Skeletal muscle satellite cell (primary cell): Measurements from ENCODE around the gene LRP10.

Source experiments
- H3K27me3 ChIP-seq: 2 replicates; pipeline ENCODE4 v1.7.0; 2013; ENCODE audit warnings: low read length; ENCODE audit not compliant: control insufficient read depth, insufficient read depth
- H3K36me3 ChIP-seq: 2 replicates; pipeline ENCODE4 v1.7.0; 2013; ENCODE audit warnings: mild to moderate bottlenecking, control low read depth, low read length; ENCODE audit not compliant: insufficient read depth
- H3K4me1 ChIP-seq: 2 replicates; pipeline ENCODE4 v1.7.0; 2013; ENCODE audit warnings: low read length; ENCODE audit not compliant: control insufficient read depth, insufficient read depth
- H3K4me2 ChIP-seq: 2 replicates; pipeline ENCODE4 v1.7.0; 2013; ENCODE audit warnings: mild to moderate bottlenecking, low read length
- H3K4me3 ChIP-seq: 2 replicates; pipeline ENCODE4 v1.7.0; 2013; ENCODE audit warnings: low read length
- H3K9ac ChIP-seq: 2 replicates; pipeline ENCODE4 v1.7.0; 2013; ENCODE audit warnings: mild to moderate bottlenecking, low read depth, low read length, moderate library complexity
- H3K9me3 ChIP-seq: replicated peaks from 2 replicates; pipeline ENCODE4 v1.7.0; 2013; ENCODE audit warnings: mild to moderate bottlenecking, control low read depth, low read length

The LRP10 gene

DNA sequence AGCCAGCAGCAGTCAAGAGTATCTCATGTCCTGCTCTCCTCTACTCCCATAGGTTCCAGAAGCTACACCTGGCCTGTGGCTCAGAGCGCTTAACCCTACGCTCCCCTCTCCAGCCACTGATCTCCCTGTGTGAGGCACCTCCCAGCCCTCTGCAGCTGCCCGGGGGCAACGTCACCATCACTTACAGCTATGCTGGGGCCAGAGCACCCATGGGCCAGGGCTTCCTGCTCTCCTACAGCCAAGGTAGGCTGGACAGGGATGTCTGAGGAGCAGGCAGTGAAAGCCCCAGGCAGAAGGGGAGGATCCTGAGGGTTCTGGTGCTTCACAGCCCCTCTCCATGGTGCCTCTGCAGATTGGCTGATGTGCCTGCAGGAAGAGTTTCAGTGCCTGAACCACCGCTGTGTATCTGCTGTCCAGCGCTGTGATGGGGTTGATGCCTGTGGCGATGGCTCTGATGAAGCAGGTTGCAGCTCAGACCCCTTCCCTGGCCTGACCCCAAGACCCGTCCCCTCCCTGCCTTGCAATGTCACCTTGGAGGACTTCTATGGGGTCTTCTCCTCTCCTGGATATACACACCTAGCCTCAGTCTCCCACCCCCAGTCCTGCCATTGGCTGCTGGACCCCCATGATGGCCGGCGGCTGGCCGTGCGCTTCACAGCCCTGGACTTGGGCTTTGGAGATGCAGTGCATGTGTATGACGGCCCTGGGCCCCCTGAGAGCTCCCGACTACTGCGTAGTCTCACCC is 3.6 kb downstream of the LRP10 start:
- no peak overlapping the region for H3K4me3 ChIP-seq
- H3K4me2 ChIP-seq, result no peak overlapping the region
- no peaks in the 10 kb centered on the region for H3K9me3 ChIP-seq
- peaks cover 16% of the 10 kb centered on the region for H3K4me1 ChIP-seq
- peaks cover 60% of the 10 kb centered on the region for H3K36me3 ChIP-seq
- H3K9ac ChIP-seq, result no peak overlapping the region
- H3K27me3 ChIP-seq, result no peaks in the 10 kb centered on the region

DNA sequence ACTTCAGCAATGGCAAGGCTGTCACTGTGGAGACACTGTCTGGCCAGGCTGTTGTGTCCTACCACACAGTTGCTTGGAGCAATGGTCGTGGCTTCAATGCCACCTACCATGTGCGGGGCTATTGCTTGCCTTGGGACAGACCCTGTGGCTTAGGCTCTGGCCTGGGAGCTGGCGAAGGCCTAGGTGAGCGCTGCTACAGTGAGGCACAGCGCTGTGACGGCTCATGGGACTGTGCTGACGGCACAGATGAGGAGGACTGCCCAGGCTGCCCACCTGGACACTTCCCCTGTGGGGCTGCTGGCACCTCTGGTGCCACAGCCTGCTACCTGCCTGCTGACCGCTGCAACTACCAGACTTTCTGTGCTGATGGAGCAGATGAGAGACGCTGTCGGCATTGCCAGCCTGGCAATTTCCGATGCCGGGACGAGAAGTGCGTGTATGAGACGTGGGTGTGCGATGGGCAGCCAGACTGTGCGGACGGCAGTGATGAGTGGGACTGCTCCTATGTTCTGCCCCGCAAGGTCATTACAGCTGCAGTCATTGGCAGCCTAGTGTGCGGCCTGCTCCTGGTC is 4.3 kb downstream of the LRP10 start:
- H3K27me3 ChIP-seq, result no peaks in the 10 kb centered on the region
- peaks cover 10% of the 10 kb centered on the region for H3K4me1 ChIP-seq
- no peak overlapping the region for H3K4me2 ChIP-seq
- no peak overlapping the region for H3K4me3 ChIP-seq
- peaks cover 60% of the 10 kb centered on the region for H3K36me3 ChIP-seq
- H3K9ac ChIP-seq, result no peak overlapping the region
- H3K9me3 ChIP-seq, result no peaks in the 10 kb centered on the region

DNA sequence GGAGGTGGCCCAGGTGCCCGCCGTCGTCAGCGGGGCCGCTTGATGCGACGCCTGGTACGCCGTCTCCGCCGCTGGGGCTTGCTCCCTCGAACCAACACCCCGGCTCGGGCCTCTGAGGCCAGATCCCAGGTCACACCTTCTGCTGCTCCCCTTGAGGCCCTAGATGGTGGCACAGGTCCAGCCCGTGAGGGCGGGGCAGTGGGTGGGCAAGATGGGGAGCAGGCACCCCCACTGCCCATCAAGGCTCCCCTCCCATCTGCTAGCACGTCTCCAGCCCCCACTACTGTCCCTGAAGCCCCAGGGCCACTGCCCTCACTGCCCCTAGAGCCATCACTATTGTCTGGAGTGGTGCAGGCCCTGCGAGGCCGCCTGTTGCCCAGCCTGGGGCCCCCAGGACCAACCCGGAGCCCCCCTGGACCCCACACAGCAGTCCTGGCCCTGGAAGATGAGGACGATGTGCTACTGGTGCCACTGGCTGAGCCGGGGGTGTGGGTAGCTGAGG is 5.5 kb downstream of the LRP10 start:
- H3K9ac ChIP-seq, result no peak overlapping the region
- H3K27me3 ChIP-seq, result no peaks in the 10 kb centered on the region
- H3K9me3 ChIP-seq, result no peaks in the 10 kb centered on the region
- H3K4me2 ChIP-seq, result no peak overlapping the region
- no peak overlapping the region for H3K4me3 ChIP-seq
- H3K4me1 ChIP-seq, result peaks cover 6% of the 10 kb centered on the region
- H3K36me3 ChIP-seq, result peaks cover 60% of the 10 kb centered on the region

DNA sequence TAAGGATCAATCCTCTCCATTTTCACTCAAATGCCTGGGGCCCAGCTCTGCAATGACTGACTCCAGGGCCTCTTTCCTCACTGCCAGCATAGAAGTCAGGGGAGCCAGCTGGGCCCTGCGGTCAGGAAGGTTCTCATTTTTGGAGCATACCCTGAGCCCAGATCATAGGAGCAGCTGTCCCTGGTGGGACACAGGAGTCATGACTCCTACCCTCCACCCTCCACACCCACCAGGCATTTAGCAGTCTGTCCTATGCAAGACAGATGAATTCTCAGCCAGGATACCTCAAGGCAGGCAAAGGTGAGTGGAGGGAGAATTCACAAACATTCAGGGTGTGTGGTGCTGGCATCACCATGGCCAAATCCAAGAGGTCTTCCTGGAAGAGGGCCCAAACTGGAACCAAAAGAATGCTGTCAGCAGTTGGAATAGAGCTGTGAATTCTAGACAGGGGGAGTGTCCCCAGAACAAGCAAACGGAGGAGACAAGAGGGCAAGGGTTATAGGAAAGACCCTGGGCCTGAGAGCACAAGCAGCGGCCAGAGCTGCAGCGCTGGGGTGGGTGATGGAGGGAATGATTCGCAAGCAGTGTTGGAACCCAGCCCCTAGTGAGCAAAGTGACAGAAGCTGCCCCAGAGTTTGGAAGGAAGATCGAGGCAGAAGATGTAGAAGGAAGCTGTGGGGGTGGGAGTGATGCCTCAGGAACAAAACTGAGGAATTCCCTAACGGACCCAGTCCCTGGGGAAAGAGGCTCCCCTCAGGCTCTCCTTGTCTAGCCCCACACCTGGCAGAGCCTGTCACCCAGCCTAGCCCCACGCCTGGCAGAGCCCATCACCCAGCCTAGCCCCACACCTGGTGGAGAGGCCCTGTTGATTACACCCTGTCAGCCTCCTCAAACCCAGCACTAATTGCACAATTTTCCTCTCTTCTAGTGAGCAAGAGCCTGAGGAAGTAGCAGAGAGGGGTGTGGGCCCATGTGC is 7.0 kb downstream of the LRP10 start:
- H3K4me3 ChIP-seq, result no peak overlapping the region
- H3K4me2 ChIP-seq, result no peak overlapping the region
- no peaks in the 10 kb centered on the region for H3K27me3 ChIP-seq
- H3K4me1 ChIP-seq, result no peaks in the 10 kb centered on the region
- H3K9ac ChIP-seq, result no peak overlapping the region
- peaks cover 60% of the 10 kb centered on the region for H3K36me3 ChIP-seq
- H3K9me3 ChIP-seq, result no peaks in the 10 kb centered on the region

DNA sequence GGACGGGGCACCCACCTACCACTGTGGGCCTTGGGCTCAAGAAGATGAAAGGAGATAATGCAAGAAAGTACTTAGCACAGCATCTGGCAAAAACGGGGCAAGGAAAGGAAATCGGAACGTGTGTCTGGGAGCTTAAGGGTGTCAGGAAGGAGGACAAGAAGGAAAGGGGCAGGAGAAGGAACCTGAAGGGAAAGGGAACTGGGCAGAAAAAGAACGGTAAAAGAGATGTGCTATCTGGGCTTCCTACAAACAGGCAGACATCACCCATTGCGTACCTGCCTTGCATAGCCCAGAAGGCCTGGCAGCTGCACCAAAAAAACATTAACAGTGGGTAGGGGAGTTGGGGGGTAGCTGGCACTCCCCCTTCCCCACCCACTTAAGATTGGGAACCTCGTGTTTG is 10.5 kb downstream of the LRP10 start:
- Histone ChIP-seq H3K4me3 (no peak overlapping the region), H3K36me3 (peaks cover 27% of the 10 kb centered on the region), H3K27me3 (no peaks in the 10 kb centered on the region), H3K4me2 (no peak overlapping the region), H3K9ac (no peak overlapping the region), H3K4me1 (peaks cover 5% of the 10 kb centered on the region), H3K9me3 (no peaks in the 10 kb centered on the region)

DNA sequence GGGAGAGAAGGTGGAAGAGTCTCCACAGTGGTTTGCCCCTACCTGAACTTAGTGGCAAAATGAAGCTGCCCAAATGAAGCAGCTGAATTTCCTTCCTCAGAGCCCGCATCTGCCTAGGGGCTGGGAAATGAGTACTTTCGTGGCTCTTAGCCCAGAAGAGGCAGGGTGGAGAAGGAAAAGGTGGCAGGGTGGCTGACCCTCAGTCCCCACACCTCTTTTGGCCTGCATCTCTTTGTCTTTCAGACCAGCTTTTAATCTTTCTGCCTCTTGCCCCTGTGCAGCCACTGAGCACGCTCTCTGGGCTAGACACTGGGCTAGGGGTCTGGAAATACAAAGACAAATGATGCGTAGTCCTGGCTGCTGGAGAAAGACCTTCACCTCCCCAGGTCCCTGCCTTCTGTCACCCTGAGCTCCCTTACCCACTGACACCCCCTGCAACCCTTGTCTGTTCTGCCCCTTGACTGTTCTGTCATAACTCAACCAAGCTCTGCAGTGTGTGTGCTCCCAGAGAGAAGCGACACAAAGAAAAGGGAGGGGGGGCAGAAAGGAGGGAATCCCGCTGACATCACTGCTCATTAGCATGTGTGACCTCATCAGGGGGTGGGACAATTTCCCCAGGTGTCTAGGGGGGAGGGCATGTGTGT is 11.1 kb downstream of the LRP10 start:
- H3K4me2 ChIP-seq, result no peak overlapping the region
- H3K36me3 ChIP-seq, result peaks cover 21% of the 10 kb centered on the region
- no peaks in the 10 kb centered on the region for H3K27me3 ChIP-seq
- no peak overlapping the region for H3K4me3 ChIP-seq
- H3K9me3 ChIP-seq, result no peaks in the 10 kb centered on the region
- H3K4me1 ChIP-seq, result peaks cover 11% of the 10 kb centered on the region
- no peak overlapping the region for H3K9ac ChIP-seq

DNA sequence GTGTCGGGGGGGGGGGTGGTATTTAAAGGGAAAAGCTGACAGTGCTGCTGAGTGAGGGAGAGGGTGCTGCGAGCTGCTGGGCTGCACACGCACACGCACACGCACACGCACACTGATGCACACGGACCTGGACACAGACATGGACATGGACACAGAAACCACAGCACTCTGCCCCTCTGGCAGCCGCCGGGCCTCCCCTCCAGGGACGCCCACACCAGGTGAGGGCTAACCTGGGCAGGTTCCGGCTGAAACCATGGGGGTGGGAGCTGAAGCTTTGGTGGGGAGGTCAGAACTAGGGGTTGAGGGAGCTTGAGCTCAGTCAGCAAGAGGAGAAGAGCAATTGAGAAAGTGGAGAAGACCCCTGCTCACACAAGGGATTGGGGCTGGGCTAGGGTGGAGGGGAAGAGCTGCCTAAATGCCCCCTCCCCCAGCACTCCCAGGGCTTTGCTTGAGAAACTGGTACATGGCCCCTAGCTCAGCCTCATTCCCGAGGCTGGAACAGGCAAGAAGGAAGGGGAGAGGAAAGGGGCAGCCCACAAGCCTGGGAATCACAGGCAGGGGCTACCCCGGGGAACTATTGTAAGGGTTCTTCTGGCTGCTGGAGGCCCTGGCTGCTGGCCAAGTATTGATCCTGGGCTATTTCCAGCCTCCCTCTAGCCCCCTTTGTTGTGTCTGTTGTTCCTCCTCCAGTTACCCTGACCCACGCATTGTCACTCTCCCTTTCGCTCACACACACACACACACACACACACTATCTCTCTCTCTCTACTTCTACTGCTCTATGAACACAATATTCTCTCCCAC is 11.8 kb downstream of the LRP10 start, which contains the start of gene REM2:
REM2 (plus strand) TSS at position 50 of the 804 bp plus-strand sequence; CDS start at position 116, 66 bp downstream.
- Histone ChIP-seq H3K4me2 (no peak within 1 kb of the TSS), H3K4me1 (peaks cover 16% of the 10 kb centered on the region), H3K9me3 (no peaks in the 10 kb centered on the region), H3K4me3 (no peak within 1 kb of the TSS), H3K27me3 (no peaks in the 10 kb centered on the region), H3K36me3 (peaks cover 14% of the 10 kb centered on the region), H3K9ac (no peak within 1 kb of the TSS)

DNA sequence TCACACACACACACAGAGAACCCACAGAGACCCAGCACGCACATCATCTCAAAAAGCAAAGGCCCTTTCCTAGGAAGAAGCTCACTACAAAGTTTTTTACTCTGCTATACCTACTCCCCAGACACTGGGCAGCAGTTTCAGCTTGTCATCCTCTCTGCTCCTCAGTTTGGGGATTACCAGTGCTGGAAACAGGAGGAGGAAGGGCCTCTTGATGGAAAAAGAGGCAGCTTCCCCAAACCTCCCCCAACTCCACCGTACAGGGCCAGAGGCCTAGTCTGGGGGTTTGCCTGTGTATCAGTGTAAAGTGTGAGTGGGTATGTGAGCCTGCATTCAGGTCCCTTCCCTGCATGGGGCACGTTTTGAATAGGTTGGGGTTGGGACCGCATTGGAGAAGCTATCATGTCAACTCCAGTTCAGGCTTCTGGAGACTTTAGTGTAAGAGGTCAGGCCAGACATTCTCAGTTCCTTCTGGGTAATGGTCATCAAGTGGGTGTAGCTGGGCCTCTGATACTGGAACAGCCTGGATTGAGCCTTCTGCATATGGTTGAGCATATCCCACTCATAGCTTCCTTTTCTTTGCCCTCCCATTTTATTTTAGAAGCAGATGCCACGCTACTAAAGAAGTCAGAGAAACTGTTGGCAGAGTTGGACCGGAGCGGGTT is 12.7 kb downstream of the LRP10 start:
- no peaks in the 10 kb centered on the region for H3K9me3 ChIP-seq
- H3K4me3 ChIP-seq, result no peak overlapping the region
- H3K27me3 ChIP-seq, result no peaks in the 10 kb centered on the region
- no peak overlapping the region for H3K9ac ChIP-seq
- H3K4me1 ChIP-seq, result peaks cover 16% of the 10 kb centered on the region
- peaks cover 7% of the 10 kb centered on the region for H3K36me3 ChIP-seq
- no peak overlapping the region for H3K4me2 ChIP-seq

DNA sequence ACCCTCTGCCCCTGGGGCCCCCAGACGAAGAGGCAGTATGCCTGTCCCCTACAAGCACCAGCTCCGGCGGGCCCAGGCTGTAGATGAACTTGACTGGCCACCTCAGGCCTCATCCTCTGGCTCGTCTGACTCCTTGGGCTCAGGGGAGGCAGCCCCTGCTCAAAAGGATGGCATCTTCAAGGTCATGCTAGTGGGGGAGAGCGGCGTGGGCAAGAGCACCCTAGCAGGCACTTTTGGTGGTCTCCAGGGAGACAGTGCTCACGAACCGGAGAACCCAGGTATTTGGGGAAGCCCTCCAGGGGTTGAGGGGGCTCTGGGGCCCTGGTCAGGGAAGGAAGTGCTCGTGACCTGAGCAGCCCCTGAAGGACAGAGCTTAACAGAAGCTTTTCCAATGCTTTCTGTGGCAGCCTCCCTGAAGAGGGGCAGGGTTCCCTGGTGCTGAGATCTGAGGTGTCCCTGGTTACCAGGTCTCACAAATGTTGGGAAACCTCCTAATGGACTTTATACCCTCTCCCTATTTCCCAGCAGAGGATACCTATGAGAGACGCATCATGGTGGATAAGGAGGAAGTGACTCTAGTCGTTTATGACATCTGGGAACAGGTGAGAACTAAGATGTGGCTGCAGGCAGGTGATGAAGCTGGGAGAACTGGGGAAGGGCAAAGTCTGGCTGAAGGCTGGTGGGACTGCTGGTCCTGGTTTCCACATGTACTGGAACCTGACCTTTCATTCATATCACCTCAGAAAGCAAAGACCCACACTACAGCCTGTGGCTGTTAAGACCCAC is 13.4 kb downstream of the LRP10 start:
- peaks cover 16% of the 10 kb centered on the region for H3K4me1 ChIP-seq
- no peak overlapping the region for H3K4me2 ChIP-seq
- no peaks in the 10 kb centered on the region for H3K27me3 ChIP-seq
- no peaks in the 10 kb centered on the region for H3K9me3 ChIP-seq
- no peaks in the 10 kb centered on the region for H3K36me3 ChIP-seq
- no peak overlapping the region for H3K4me3 ChIP-seq
- no peak overlapping the region for H3K9ac ChIP-seq
